ENCODE results near the gene DIPK1B. TPM values are rescaled to one million over a fixed set of nuclear protein-coding genes. Genes with fewer than 3 reads are reported as not detected.

Gene DIPK1B
- total RNA-seq, 6 donors from 2014 or later: 9.7 to 24.1 (median 17.0) TPM

GRCh38 chr9:136744773-136745172 is 32.4 kb downstream of the DIPK1B start:
- Histone ChIP-seq H3K36me3 (no peaks in the 10 kb centered on the region), H3K9me3 (no peaks in the 10 kb centered on the region), H3K27ac (no peak overlapping the region), H3K27me3 (peaks cover 0 to 27% (median 12%) of the 10 kb centered on the region in 4 donors), H3K4me3 (no peak overlapping the region), H3K4me1 (peaks cover 4 to 33% (median 26%) of the 10 kb centered on the region in 4 donors)
- no peak for ATAC-seq (ENCODE audit: low FRiP score in 2 of 2)
- DNase-seq: peak in 1 of 2 donors; percentile 53
- no peak for TF ChIP-seq EP300 (IDR thresholded peaks at IDR 0.05)
- TF ChIP-seq, protein P1, sequence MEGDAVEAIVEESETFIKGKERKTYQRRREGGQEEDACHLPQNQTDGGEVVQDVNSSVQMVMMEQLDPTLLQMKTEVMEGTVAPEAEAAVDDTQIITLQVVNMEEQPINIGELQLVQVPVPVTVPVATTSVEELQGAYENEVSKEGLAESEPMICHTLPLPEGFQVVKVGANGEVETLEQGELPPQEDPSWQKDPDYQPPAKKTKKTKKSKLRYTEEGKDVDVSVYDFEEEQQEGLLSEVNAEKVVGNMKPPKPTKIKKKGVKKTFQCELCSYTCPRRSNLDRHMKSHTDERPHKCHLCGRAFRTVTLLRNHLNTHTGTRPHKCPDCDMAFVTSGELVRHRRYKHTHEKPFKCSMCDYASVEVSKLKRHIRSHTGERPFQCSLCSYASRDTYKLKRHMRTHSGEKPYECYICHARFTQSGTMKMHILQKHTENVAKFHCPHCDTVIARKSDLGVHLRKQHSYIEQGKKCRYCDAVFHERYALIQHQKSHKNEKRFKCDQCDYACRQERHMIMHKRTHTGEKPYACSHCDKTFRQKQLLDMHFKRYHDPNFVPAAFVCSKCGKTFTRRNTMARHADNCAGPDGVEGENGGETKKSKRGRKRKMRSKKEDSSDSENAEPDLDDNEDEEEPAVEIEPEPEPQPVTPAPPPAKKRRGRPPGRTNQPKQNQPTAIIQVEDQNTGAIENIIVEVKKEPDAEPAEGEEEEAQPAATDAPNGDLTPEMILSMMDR (IDR thresholded peaks at IDR 0.05): no peak
- no peak for TF ChIP-seq POLR2AphosphoS5 (IDR thresholded peaks at IDR 0.05)
- TF ChIP-seq POLR2A (IDR thresholded peaks at IDR 0.05): no peak
- WGBS, 2 donors: 82% methylated on average over 16 of the region's 18 CpGs; no CpG with 5 or more reads in 1 of the 2 donors

- Histone ChIP-seq H3K9me3 (no peaks in the 10 kb centered on the region), H3K27ac (peak overlapping the region in 1 of 4 donors; percentile 0), H3K4me3 (peak overlapping the region in 1 of 4 donors; percentile 29), H3K27me3 (peaks cover 0 to 26% (median 12%) of the 10 kb centered on the region in 4 donors), H3K36me3 (no peaks in the 10 kb centered on the region), H3K4me1 (peaks cover 4 to 33% (median 26%) of the 10 kb centered on the region in 4 donors)
- no peak for ATAC-seq (ENCODE audit: low FRiP score in 2 of 2)
- DNase-seq: peak in 1 of 2 donors; percentile 52
- no peak for TF ChIP-seq POLR2A (IDR thresholded peaks at IDR 0.05)
- TF ChIP-seq EP300 (IDR thresholded peaks at IDR 0.05): no peak
- no peak for TF ChIP-seq POLR2AphosphoS5 (IDR thresholded peaks at IDR 0.05)
- TF ChIP-seq, protein P1 (IDR thresholded peaks at IDR 0.05): no peak
- WGBS, 2 donors: 68% methylated on average over 8 to 18 of the region's 23 CpGs
These were observed 33.2 kb downstream of the DIPK1B start for GRCh38 chr9:136745389-136746154.

GRCh38 chr9:136746155-136746490 is 33.8 kb downstream of the DIPK1B start:
- WGBS, 2 donors: 47 to 51% methylated on average over 12 to 16 of the region's 22 CpGs
- peaks cover 0 to 20% (median 11%) of the 10 kb centered on the region in 4 donors for H3K27me3 ChIP-seq

DNA sequence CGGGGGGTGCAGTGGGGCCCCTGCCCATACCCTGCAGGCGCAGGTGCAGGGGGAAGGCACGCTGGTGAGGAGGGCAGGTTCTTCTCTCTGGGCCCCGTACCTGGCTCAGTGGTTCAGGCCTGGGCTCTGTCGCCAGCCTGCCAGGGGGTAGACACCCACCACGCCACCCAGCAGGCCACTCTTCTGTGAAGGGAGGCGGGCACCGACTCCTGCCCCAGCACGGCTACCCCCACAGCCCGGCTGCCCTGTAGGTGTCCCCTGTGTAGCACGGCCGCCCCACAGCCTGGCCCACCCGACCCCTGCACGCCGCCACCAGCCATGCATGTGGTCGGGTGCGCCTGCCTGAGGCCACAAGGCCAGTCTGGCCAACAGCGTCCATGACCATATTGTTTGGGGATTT is 34.2 kb downstream of the DIPK1B start:
- H3K36me3 ChIP-seq: no peaks in the 10 kb centered on the region
- H3K27ac ChIP-seq: peak overlapping the region in 1 of 4 donors; percentile 27
- no peak for TF ChIP-seq POLR2A (IDR thresholded peaks at IDR 0.05)
- TF ChIP-seq POLR2AphosphoS5 (IDR thresholded peaks at IDR 0.05): no peak
- no peak for TF ChIP-seq EP300 (IDR thresholded peaks at IDR 0.05)
- TF ChIP-seq, protein P1 (IDR thresholded peaks at IDR 0.05): no peak
- peaks cover 0 to 23% (median 16%) of the 10 kb centered on the region in 4 donors for H3K4me1 ChIP-seq
- no peak overlapping the region for H3K4me3 ChIP-seq
- peak in 1 of 2 donors; percentile 71 for DNase-seq
- ATAC-seq (ENCODE audit: low FRiP score in 2 of 2): no peak
- 93% methylated on average over 13 of the region's 18 CpGs; no CpG with 5 or more reads in 1 of the 2 donors for WGBS, 2 donors
- H3K9me3 ChIP-seq: peaks cover 0 to under 1% (median 0%) of the 10 kb centered on the region in 4 donors
- H3K27me3 ChIP-seq: peaks cover 0 to 15% (median 9%) of the 10 kb centered on the region in 4 donors

More at GRCh38 chr9:136746155-136746490, 33.8 kb downstream of the DIPK1B start:
- Histone ChIP-seq H3K9me3 (no peaks in the 10 kb centered on the region), H3K4me1 (peaks cover under 1 to 28% (median 21%) of the 10 kb centered on the region in 4 donors), H3K36me3 (no peaks in the 10 kb centered on the region), H3K4me3 (peak overlapping the region in 1 of 4 donors; percentile 29), H3K27ac (no peak overlapping the region)
- TF ChIP-seq POLR2A (IDR thresholded peaks at IDR 0.05) (no peak), EP300 (IDR thresholded peaks at IDR 0.05) (no peak), POLR2AphosphoS5 (IDR thresholded peaks at IDR 0.05) (no peak)
- TF ChIP-seq, protein P1 (IDR thresholded peaks at IDR 0.05): no peak
- DNase-seq (no peak), ATAC-seq (ENCODE audit: low FRiP score in 2 of 2) (no peak)
